Parathyroid adenoma (tissue), 2 donors: ENCODE data around the gene CNNM2.
"Not testable (repeated sequence)": the region's sequence is repeated elsewhere in the genome, so short reads cannot be mapped to it uniquely, and the experiment has no call there.

Experiments
- H2AFZ ChIP-seq: fragments of 300-600 bp; sonication (generic); one replicate; pipeline ENCODE4 v1.7.0; 2017; ENCODE audit warnings: antibody characterized with exemption, mild to moderate bottlenecking
- H3K27ac ChIP-seq: fragments of 300-600 bp; sonication (generic); one replicate; pipeline ENCODE4 v1.7.0; 2017
- H3K27me3 ChIP-seq: fragments of 300-600 bp; sonication (generic); one replicate; pipeline ENCODE4 v1.7.0; 2017; ENCODE audit warnings: low read length; ENCODE audit not compliant: control insufficient read depth, insufficient read depth
- H3K36me3 ChIP-seq: fragments of 300-600 bp; sonication (generic); one replicate; pipeline ENCODE4 v1.7.0; 2017; ENCODE audit warnings: low read length; ENCODE audit not compliant: control insufficient read depth, insufficient read depth
- H3K4me1 ChIP-seq: fragments of 300-600 bp; sonication (generic); one replicate; pipeline ENCODE4 v1.7.0; 2017; ENCODE audit warnings: control low read depth
- H3K4me2 ChIP-seq: fragments of 300-600 bp; sonication (generic); one replicate; pipeline ENCODE4 v1.7.0; 2017; ENCODE audit warnings: low read length
- H3K4me3 ChIP-seq: fragments of 300-600 bp; sonication (generic); one replicate; pipeline ENCODE4 v1.7.0; 2017; ENCODE audit warnings: low read depth, low read length
- H3K79me2 ChIP-seq: fragments of 300-600 bp; sonication (generic); one replicate; pipeline ENCODE4 v1.7.0; 2017; ENCODE audit warnings: control low read depth
- H3K9ac ChIP-seq: fragments of 300-600 bp; sonication (generic); one replicate; pipeline ENCODE4 v1.7.0; 2017; ENCODE audit warnings: mild to moderate bottlenecking
- H3K9me3 ChIP-seq: fragments of 300-600 bp; sonication (generic); one replicate; pipeline ENCODE4 v1.7.0; 2017; ENCODE audit warnings: low read length; ENCODE audit not compliant: control insufficient read depth
- CTCF ChIP-seq: fragments of 300-600 bp; sonication (generic); IDR thresholded peaks from one replicate; pipeline ENCODE4 v1.7.0; 2017; ENCODE audit warnings: antibody characterized with exemption, mild to moderate bottlenecking
- donor health status: primary hyperparathyroidism.

CNNM2 gene

GRCh38 chr10:102967123-102967522, 49.0 kb downstream of the CNNM2 start:
- no peaks in the 10 kb centered on the region for H3K27me3 ChIP-seq
- no peak overlapping the region for H3K27ac ChIP-seq
- no peaks in the 10 kb centered on the region for H3K36me3 ChIP-seq
- no peak overlapping the region for H3K4me2 ChIP-seq
- H3K9ac ChIP-seq = no peak overlapping the region
- no peak for TF ChIP-seq CTCF
- peaks cover 20% of the 10 kb centered on the region for H3K4me1 ChIP-seq
- H3K9me3 ChIP-seq = no peaks in the 10 kb centered on the region
- peaks cover 42% of the 10 kb centered on the region for H3K79me2 ChIP-seq
- H2AFZ ChIP-seq = no peak overlapping the region
- no peak overlapping the region for H3K4me3 ChIP-seq

GRCh38 chr10:102970562-102971340, 52.7 kb downstream of the CNNM2 start:
- peaks cover 40% of the 10 kb centered on the region for H3K79me2 ChIP-seq

GRCh38 chr10:102975483-102976379, 57.6 kb downstream of the CNNM2 start:
- TF ChIP-seq CTCF = no peak
- peaks cover 25% of the 10 kb centered on the region for H3K79me2 ChIP-seq
- H3K9me3 ChIP-seq = no peaks in the 10 kb centered on the region
- no peaks in the 10 kb centered on the region for H3K36me3 ChIP-seq
- peak overlapping the region; percentile 45 for H3K4me2 ChIP-seq
- peak overlapping the region; percentile 39 for H3K27ac ChIP-seq
- no peaks in the 10 kb centered on the region for H3K27me3 ChIP-seq
- H3K9ac ChIP-seq = no peak overlapping the region
- H2AFZ ChIP-seq = no peak overlapping the region
- H3K4me3 ChIP-seq = peak overlapping the region; percentile 28
- H3K4me1 ChIP-seq = peaks cover 7% of the 10 kb centered on the region

More at GRCh38 chr10:102970562-102971340, 52.7 kb downstream of the CNNM2 start:
- Histone ChIP-seq H3K27me3 (no peaks in the 10 kb centered on the region), H3K4me3 (no peak overlapping the region), H3K27ac (no peak overlapping the region), H3K9ac (no peak overlapping the region), H3K4me1 (peaks cover 13% of the 10 kb centered on the region), H3K36me3 (no peaks in the 10 kb centered on the region), H2AFZ (no peak overlapping the region), H3K4me2 (no peak overlapping the region), H3K9me3 (no peaks in the 10 kb centered on the region)
- TF ChIP-seq CTCF = no peak

- not testable (repeated sequence) for H3K9ac ChIP-seq, H3K36me3 ChIP-seq, H3K4me1 ChIP-seq, H3K9me3 ChIP-seq, H2AFZ ChIP-seq, H3K27me3 ChIP-seq
- Histone ChIP-seq H3K4me3 (peak overlapping the region; percentile 28), H3K4me2 (peak overlapping the region; percentile 45), H3K27ac (peak overlapping the region; percentile 39), H3K79me2 (peaks cover 27% of the 10 kb centered on the region)
Measured at GRCh38 chr10:102976380-102976726, 58.3 kb downstream of the CNNM2 start.

GRCh38 chr10:102982296-102982695, 64.2 kb downstream of the CNNM2 start:
- H3K79me2 ChIP-seq = peaks cover 50% of the 10 kb centered on the region
- H3K36me3 ChIP-seq = no peaks in the 10 kb centered on the region
- H3K27ac ChIP-seq = no peak overlapping the region
- no peak for TF ChIP-seq CTCF
- no peaks in the 10 kb centered on the region for H3K9me3 ChIP-seq
- H3K27me3 ChIP-seq = no peaks in the 10 kb centered on the region
- no peak overlapping the region for H3K9ac ChIP-seq
- H3K4me2 ChIP-seq = no peak overlapping the region
- peaks cover 2% of the 10 kb centered on the region for H3K4me1 ChIP-seq
- H2AFZ ChIP-seq = no peak overlapping the region
- H3K4me3 ChIP-seq = no peak overlapping the region
